Neural progenitor cell (in vitro differentiated cells): Measurements from ENCODE around the gene CCDC188.

Experiments used
- EZH2 ChIP-seq: fragments of 200-600 bp; sonication (generic); IDR thresholded peaks from 2 replicates; pipeline ENCODE4 v1.6.1; 2017; ENCODE audit warnings: antibody characterized with exemption, mild to moderate bottlenecking, moderate library complexity
- EZH2phosphoT487 ChIP-seq: fragments of 200-600 bp; sonication (generic); IDR thresholded peaks from 2 replicates; pipeline ENCODE4 v1.6.1; 2017; ENCODE audit warnings: antibody characterized with exemption
- TF ChIP-seq, protein P1 (sequence below): fragments of 200-600 bp; sonication (generic); IDR thresholded peaks from 2 replicates; pipeline ENCODE4 v1.5.1; 2017; ENCODE audit warnings: antibody characterized with exemption, mild to moderate bottlenecking

DNA sequence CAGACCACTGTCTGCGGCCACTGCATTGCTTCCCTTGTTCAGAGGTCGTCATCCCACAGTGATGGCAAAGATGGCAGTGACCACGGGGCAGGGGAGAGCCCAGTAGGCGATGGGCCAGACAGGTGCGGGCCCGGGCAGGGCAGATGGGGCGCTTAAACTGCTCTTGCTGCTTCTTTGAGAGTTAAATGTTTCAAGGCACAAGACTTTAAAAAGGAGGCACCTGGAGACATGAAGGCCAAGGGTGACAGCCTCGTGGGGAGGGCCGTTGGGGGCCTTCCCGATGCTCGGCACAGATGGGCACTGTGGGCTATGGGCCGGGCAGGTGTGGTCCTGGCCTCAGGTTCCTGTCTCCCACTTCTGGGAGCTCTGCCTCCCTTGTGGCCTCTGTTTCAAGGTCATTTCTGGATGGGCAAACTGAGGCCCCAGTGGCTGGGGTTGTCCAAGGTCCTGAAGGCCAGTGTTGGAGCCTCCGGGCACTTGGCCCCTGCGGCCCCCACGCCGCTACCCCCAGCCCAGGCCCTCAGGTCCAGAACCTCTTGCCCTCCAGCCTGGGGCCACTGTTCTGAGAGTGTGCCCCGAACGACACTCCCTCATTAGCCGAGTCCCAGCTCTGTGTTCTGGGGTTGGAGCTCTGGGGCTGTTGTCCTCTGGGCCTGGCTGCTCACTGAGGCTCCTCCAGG lies 16.9 kb upstream of the CCDC188 start:
- TF ChIP-seq, protein P1, sequence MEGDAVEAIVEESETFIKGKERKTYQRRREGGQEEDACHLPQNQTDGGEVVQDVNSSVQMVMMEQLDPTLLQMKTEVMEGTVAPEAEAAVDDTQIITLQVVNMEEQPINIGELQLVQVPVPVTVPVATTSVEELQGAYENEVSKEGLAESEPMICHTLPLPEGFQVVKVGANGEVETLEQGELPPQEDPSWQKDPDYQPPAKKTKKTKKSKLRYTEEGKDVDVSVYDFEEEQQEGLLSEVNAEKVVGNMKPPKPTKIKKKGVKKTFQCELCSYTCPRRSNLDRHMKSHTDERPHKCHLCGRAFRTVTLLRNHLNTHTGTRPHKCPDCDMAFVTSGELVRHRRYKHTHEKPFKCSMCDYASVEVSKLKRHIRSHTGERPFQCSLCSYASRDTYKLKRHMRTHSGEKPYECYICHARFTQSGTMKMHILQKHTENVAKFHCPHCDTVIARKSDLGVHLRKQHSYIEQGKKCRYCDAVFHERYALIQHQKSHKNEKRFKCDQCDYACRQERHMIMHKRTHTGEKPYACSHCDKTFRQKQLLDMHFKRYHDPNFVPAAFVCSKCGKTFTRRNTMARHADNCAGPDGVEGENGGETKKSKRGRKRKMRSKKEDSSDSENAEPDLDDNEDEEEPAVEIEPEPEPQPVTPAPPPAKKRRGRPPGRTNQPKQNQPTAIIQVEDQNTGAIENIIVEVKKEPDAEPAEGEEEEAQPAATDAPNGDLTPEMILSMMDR = no peak
- TF ChIP-seq EZH2 (no peak), EZH2phosphoT487 (no peak)
